Measurements from ENCODE around the gene BCKDK.

- TF ChIP-seq CTCF (IDR thresholded peaks at IDR 0.05) (no peak), POLR2A (IDR thresholded peaks at IDR 0.05) (no peak)
Measured at GRCh38 chr16:31133046-31133501, 24.9 kb downstream of the BCKDK start.

All from esophagus squamous epithelium (tissue), 4 donors.